GM23248 (cell line): ENCODE data around the gene DIPK1B.

Source experiments
- EZH2 ChIP-seq: fragments of 200-600 bp; sonication (generic); IDR thresholded peaks from 2 replicates; pipeline ENCODE4 v1.6.1; 2018; ENCODE audit warnings: antibody characterized with exemption, mild to moderate bottlenecking; ENCODE audit not compliant: insufficient read depth, poor library complexity, severe bottlenecking
- EZH2phosphoT487 ChIP-seq: fragments of 200-600 bp; sonication (generic); IDR thresholded peaks from 2 replicates; pipeline ENCODE4 v1.6.1; 2018; ENCODE audit warnings: antibody characterized with exemption, moderate library complexity, mild to moderate bottlenecking, low read depth; ENCODE audit not compliant: insufficient read depth

GRCh38 chr9:136700304-136700703 lies 12.1 kb upstream of the DIPK1B start:
- TF ChIP-seq EZH2phosphoT487 (no peak), EZH2 (no peak)
